GM18907 (cell line): Measurements from ENCODE around the gene NEK9.
A peak's percentile ranks its signal among the peaks of the same experiment; 100 is the strongest.

ENCODE experiments used
- ATAC-seq: cut with Tn5 transposase; IDR thresholded peaks from one replicate; pipeline ENCODE4 v1.9.1; 2021; ENCODE audit warnings: mild to moderate bottlenecking, moderate library complexity; ENCODE audit not compliant: unreplicated experiment

NEK9 gene

DNA sequence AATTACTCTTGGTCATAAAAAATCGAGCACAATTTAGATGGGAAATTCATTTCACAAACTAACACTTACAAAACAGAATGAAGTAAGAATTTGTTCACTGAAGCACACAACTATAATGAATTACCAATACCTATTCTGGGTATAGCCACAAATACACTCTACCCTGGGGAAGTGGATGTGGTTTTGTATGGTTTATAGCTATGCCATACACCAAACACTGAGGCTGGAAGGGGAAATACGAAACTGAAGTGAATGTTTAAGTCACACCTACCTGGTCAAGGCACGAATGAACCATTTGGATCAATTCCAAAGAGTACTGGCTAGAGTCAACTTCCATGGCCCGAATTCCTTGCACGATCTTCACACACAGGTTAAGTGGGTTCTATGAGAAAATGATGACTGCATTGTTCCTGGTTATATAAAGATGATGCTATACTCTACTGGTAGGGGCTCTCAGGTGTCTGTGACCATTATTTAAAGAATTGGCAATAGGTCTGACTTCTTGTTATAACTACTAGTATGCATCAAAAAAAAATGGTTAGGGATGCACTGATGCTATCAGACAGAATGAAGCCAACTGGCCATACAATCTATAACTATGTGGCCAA lies 12.8 kb downstream of the NEK9 start:
- ATAC-seq, result no peak

DNA sequence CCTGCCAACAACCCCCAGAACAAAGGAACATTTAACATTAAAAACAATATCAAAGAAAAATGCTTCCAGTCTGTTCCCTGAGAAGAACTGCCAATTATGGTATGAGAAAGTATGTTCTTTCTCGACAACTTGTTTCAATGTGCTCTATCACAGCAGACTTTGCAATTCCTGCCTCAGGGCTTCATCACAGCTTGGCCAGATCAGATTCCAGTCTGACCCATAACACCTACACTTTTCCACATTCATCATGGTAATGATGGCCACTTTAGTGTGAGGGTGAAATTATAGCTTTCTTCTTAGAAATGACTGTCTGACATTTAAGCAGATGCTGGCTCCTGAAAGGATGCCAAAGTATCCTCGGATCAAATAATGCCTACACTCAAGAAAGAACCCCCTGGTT lies 17.0 kb downstream of the NEK9 start:
- no peak for ATAC-seq

DNA sequence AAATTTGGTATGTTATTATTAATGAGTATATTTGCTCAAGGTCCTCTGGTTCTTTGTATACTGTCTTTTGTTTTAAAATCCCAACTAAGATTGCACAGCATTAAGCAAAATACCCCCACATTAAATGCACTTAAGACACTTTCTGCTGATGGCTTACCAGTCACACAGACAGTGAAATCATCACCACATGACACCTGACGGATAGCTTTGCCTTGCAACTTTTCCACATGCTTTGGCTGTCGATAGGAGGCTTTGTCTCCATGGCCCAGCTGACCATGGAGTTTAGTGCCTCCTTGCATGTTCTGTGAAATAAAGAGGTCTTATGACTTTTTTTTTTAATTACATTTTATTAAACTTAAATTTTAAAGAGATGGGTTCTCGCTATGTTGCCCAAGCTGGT lies 19.7 kb downstream of the NEK9 start:
- ATAC-seq, result no peak

DNA sequence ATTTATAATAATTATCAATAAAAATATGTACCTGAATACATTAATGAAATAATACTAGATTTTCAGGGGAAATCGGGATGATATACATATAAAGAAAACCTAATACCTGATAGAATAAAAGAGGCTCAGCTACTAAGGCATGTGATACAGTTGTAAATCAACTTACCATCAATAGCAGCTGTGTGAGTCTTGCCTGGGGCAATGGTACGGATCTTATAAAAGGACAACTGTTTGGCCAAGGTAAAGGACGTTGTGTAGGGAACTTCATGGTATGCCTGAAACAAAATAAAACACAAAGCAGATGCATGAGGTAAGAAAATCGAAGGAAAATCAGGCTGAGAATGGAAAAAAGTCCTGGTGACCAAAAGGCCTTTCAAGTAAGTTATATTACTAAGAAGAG lies 25.4 kb downstream of the NEK9 start:
- ATAC-seq, result no peak

DNA sequence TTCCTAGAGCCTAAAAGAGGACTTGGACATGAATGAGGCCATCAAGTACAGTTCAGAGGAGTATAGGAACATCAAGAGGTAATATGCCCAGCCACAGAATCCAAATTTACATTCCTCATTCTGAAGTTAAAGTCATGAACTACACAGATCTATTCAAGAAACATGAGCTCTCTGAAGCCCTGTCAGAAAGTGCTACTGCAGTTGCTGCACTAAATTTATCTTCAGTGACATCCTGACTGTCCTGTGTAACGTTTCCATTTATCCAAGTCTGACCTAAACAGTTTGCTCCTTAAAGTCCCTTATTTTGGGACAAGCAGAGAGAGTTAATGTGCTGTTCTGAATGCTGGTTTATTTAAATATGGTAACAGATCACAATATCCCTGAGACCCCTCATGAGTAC lies 28.2 kb downstream of the NEK9 start:
- no peak for ATAC-seq

DNA sequence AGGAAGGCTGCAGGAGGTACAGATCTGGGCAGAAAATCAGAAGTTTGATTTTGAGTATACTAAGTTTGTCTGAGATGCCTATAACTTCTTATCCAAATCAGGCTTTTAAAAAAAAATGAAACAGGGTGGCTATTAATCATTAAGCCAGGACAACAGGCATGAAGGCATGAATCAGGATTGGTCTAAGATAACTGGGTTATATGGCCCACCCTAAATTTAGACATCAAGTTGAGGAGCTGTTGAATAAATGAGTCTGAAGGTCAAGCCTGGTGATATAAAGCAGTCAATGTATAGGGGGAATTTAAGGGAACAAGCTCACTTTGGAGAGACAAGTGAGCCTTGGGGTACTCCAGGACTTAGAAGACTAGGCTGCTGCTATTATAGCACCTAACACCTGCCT lies 28.6 kb downstream of the NEK9 start:
- no peak for ATAC-seq

DNA sequence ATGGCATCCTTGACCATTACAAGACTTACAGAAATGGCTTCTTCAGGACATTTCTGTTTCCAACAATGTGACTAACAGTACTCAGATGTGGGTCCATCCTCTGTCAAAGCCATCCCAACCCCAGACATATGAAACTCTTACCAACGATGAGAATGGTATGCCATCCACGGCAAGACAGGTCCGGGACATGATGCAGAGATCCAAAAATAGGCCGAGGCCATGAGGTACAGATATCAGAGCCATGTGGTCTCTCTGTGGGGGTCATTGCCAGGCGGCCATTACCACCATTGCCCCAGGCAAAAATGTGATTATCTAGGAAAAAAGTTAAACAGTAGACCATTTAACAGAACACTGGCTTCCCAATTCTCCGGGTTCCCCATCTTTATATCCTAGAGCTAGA lies 29.9 kb downstream of the NEK9 start:
- ATAC-seq, result no peak

DNA sequence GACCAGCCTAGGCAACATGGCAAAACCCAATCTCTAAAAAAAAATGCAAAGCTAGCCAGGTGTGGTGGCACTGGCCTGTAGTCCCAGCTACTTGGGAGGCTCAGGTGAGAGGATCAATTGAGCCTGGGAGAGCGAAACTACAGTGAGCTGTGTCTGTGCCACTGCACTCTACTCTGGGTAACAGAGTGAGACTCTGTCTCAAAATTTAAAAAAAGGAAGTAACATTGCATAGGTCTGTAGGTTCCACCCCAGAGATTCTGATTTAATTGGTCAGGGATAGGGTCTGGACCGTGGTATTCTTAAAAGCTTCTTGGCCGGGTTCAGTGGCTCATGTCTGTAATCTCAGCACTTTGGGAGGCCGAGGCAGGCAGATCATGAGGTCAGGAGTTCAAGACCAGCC lies 31.2 kb downstream of the NEK9 start:
- ATAC-seq, result no peak

DNA sequence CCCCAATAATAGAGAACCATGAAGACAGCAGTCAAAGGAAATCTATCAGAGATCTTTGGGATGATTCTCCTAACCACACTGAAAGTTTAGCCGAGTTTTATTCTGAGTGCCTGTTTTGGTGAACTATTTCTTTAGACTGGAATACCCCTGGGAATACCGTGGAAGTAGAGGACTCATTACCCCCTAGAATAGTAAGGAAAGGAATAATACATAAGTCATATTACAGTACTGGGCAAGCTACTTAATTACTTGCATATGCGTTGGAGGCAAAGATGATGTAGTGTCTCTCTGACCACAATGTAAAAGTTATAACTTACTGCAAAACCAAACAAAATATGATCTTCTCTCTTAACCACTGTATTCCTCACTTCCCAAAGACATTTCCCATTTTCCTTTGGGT lies 32.0 kb downstream of the NEK9 start:
- no peak for ATAC-seq

DNA sequence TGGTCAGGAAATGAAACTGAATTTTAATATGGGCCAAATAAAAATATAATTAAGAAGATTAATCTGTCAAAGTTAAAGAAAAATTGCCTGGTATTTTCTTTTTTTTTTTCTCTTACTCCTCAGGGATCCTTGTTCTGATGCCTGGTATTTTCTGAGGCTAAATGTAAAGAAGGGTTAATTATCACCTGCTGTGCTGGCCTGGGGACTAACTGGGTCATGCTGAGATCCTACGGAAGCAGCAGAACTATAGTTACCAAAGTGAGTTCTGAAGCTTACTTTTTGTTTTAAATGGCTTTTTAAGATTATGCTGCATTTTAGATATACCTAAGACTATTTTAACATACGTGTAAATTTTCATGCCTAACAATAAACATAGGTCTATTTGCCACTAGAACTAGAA lies 34.1 kb downstream of the NEK9 start:
- ATAC-seq, result no peak

DNA sequence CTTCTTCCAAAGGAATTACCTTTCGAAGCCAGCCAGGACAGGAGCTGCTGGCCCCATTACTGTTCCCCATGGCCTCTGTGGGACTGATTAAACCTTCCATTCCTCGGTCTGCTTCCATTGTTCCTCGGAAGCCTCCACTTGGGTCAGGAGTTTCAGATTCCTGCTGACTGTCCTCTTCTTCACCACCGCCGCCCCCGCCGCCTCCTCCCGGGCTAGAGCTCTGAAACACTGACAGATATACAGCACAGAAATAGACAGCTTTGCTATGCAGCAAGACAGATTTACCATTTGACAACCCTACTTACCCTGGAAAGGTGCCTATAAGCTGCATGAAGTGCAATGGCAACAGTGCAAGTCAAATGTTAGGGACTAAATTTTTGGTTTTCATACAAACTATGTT lies 35.6 kb downstream of the NEK9 start:
- no peak for ATAC-seq

DNA sequence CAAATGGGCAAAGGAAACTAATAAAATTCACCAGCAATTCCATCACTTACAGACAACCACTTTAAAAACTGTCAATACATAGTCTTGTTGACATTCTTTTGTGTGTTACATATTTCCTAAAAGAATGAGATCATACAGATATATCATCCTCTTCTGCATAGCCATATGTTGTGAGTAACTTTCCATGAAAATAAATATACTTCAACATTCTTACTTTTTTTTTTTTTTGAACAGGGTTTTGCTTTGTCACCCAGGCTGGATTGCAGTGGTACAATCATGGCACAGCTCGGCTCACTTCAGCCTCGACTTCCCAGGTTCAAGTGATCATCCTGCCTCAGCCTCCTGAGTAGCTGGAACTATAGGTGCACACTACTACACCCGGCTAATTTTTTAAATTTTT lies 36.5 kb downstream of the NEK9 start:
- ATAC-seq, result no peak

DNA sequence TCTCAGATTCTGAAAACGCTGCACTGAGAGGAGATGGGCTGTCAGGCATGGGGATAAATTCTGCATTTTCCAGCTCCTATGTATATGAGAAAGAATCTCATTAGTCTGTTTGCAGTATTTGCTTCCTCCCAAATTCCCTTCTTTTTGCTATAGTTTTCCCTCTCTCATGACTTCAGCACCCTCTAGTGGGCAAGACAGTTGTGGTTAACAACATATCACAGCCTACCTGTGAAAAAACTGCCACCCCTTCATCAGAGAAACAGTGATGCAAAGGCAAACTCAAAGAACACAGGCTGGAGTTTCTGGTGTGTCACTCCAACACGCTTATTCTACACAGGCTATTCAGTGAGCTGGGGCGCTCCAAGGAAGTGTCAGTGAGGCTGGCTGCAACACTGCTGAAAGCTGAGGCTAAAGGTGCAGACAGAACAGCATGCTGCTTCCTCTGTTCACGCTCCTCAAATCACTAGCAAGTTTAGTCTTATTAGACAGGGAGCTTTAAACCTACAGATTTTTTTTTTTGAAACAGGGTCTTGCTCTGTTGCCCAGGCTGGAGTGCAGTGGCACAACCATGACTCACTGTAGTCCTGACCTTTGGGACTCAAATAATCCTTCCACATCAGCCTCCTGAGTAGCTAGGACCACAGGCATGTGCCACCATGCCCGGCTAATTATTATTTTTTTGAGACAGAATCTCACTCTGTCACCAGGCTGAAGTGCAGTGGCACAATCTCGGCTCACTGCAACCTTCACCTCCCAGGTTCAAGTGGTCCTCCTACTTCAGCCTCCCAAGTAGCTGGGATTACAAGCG lies 38.1 kb downstream of the NEK9 start:
- ATAC-seq, result no peak

DNA sequence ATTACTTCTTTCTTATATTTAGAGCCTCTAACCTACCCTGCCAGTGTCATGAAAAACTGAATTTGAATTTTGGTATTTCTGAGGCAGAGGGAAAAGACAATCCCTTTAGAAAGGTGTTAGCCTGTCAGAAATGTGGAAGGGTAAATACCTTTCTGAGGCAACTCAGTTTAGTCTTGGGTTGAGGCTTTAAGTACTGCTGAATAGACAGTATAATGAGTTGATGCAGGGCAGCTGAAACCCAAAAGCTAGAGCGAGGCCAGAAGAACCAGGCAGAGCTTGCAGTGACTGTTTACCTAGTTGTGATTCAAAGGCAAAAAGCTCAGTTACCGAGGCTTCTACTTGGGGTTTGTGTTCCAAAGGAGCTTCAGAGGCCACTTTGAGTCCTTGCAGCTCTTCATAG lies 38.7 kb downstream of the NEK9 start:
- ATAC-seq, result no peak

DNA sequence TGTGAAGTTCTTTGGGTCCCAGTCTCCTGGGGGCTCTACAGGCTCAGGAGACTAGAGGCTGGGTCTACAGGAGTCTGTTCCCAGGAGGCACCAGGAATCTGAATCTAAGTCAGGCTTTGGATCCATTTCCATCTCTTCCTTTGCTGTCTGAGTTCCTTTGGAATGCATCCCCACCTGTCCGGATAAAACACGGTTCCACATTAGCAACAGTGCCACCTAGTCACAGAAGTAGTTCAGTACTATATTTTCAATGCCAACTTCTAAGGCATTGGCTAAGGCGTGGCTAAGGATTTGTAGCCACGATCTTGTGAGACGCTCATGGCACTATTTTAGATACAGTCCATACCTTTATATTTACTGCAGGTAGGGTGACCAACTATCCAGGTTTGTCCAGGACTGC lies 42.3 kb downstream of the NEK9 start:
- ATAC-seq, result no peak

DNA sequence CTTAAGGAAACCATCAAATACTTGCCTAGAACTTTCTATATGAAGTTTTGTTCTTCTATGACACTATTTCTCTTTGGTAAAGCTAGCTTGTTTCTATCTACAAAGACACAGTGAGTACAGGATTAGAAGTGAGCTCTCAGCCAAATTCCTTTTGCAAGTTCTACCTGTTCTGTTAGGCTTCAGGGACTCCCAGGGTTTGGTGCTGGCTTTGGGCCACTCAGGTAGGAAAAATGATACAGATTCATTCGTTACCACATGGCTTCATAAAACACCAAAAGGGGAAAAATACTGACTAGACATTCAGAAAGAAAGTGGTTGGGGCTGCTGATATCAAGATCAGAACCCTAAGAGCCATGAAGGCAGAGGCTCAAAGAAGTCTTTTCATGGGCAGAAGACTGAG lies 43.6 kb downstream of the NEK9 start:
- no peak for ATAC-seq

DNA sequence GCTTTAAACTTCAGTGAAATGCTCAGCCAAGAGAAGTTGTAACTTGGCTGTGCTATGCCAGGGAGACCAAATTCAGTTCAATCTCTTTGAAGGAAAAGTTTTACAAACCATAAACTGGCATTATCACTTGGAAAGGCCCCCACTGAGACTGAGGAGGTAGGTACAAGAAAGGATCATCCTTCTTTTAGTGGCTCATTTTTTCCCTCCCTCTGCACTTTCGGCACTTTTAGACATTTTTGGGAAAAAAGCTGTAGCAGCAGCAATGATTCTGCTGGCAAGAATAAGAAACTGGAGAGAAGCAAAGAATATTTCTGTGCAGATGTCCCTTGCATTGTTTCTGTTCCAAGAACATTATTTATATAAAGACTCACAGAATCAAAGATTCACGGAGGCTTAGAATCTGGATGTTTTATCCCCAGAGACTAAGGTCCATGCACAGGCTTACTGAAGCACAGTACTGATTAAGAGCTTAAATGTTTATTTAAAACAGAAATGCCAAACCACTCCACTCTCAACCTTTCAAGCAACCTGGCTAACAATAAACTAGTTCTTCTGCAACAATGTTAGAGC lies 45.1 kb downstream of the NEK9 start:
- ATAC-seq, result no peak

DNA sequence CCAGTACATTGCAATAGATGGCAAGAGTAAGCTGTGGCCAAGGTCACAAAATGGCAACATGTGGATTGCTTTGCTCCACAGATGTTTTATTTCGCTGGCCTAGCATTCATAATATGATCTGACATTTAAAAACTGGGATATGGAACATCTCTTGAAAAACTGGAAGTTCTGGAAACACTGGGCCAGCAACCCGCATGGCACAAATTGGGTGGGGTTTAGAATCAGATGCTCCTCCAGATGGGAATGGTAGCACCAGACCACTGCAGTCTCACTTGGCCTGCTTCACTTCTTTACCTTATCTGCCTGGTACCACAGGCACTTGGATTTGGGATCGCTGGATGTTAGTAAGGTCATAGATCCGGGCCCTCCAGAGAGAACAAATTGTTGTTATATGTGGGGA lies 47.3 kb downstream of the NEK9 start:
- ATAC-seq, result no peak

DNA sequence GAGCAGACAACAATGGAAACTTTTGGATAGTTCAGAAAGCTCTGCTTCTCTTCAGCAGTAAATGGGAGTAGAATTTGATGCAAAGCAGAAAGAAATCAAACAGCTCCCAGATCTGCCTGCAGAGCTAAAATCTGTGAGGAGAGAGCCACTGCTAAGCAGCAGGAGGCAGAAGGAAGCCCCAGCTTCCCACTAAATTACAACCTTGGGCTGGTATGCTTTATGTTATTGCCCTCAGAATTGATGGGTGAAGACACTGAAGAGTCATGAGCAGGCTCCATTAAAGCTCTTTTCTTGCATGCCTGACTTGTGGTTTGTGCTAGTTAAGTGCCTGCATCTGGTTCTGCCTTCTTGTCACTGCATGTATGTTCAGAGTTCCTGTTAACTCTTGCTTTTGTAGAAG lies 49.1 kb downstream of the NEK9 start:
- no peak for ATAC-seq

DNA sequence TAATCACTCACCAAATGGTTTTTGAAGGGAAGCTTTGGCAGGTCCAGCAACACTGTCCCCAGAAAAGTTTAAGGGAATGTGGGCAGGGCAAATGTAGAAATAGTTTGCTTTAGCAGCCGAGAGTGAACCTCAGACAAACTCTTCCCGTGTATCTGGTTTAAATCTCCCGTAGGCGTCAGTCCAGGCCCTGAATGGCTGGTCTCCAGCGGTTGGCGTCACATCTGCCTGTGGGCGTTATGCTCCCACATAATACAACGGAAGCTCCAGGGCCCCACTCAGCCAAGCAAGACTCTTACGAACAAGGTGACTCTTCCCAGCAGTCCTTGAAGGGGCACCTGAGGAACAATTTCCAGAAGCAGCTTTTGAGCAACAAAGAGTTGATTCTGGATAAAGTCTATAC lies 56.5 kb downstream of the NEK9 start:
- ATAC-seq, result no peak

DNA sequence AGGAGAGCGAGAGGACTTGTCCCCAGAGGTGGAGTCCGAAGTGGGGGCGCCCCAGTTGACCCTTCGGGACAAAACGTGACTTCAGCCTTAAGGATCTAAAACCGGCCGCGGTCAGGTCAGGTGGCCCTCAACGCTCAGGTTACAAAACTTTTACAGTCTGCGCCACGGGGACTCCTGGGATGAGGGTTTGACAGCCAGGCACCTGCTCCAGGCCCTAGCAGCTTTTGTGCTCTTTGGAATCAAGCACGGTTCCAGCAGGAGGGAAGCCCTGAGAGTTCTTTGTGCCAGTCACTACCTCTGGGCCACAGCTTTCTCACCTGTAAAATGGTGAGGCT lies 57.1 kb downstream of the NEK9 start:
- ATAC-seq, result no peak

DNA sequence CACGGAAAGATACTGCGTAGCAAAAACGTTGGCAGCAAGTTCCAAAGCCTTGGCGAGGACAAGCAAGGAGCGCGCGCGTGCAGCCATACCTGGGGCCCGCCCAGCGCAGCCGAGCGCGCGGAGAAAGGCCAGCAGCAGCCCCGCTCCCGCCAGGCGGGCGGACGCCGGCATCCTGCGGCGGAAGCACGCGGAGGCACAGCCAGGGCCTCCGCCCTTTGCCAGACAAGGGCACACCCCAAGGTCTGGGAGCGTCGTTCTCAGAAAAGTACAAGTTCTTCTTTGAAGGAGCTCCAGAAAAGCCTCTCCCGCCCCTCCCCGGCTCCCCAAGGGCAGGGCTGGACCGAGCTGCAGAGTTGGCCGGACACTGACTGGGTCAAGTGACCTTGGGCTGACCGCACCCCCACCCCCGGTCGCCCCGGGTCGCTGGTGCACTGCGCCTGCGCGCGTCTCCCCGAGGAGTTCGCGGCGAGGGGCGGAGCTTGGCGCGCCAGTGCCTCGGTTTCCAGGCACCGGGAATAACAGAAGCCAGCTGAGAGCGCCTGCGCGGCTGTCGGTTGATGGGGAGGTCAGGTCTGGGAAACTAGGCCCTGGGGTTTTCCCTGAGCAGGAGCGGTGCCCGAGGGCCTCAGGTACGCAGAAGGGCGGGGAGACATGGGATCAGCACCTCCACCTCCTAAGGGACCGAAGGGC lies 57.6 kb downstream of the NEK9 start, which contains the start of gene ZC2HC1C:
Gene ZC2HC1C, plus strand, starts transcription at position 521 of the 690 bp plus-strand sequence. CDS start 933 bp downstream, outside the sequence.
- peak; percentile 69 for ATAC-seq
